CD1c-positive myeloid dendritic cell (primary cell): ENCODE data around the gene ADAM17.
A peak's percentile ranks its signal among the peaks of the same experiment; 100 is the strongest.

Experiments used
- DNase-seq: peaks from one replicate; pipeline ENCODE4 v3.0.0-alpha.2; 2016; ENCODE audit errors: extremely low spot score

ADAM17 gene

DNA sequence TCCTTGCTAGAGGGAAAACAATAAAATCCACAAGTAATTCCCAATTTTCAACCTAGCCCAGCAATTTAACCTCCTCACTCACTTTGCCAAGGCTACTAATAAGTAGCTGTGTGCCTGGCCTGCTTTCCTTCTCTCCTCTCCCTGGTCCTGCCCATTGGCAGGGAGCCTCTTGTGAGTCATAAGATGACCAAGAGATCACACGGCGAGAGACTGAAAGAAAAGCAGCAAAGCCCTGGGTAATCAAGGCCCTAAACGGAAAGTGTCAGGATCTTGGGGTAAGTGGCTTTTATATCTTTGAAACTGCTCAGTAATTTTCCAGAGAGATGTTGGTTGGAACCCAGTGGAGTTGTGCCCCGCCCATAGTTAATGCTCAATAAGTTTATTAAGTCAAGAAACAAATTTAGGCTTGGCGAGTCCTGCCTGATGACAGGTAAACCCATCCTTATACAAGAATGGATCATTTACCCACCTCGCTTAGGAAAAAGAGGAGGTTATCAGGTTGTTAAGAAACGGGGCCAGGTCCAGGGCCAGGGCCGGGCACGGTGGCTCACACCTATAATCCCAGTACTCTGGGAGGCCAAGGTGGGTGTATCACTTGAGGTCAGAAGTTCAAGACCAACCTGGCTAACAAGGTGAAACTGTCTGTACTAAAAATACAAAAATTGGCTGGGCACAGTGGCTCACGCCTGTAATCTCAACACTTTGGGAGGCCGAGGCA lies 10.0 kb upstream of the ADAM17 start:
- no peak for DNase-seq

DNA sequence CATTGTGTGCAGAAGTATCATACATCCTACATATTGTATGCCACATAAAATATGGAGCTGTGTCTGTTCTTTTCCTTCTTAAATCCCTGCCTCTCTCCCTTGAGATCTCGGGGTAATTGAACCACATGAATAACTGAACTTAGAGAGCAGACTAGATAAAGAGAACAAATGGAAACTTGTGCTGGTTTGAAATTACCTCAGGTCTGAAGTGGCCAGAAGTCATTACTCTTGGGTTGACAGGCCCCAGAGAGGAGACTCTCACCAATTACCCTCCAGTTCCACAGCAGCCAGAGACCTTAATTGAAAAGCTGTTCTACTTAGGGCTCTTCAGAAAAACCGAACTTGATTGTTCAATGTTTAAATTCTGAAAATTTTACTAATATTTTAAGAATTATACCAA lies 5.0 kb upstream of the ADAM17 start:
- no peak for DNase-seq

DNA sequence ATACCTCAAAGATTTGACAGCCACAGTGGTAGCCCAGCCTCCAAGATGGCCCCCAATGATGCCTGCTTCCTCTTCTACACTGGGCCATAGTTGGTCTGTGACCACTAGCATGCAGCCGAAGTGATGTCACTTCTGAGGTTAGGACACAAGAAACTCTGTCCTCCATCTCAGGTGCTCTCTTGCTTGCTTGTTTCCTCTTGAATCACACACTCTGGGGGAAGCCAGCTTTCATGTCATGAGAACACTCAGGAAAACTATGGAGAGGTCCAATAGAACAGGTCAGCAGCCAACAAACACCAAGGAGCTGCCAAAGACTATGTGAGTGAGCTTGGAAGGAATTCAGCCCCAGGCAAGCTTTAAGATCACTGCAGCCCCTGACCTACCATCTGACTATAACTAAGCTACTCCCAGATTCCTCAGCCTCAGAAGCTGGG lies 3.3 kb upstream of the ADAM17 start:
- peak; percentile 45 for DNase-seq

GRCh38 chr2:9556121-9556743 lies 602 bp upstream of the ADAM17 start:
- no peak for DNase-seq

- DNase-seq: peak; percentile 90
These were observed 721 bp downstream of the ADAM17 start for GRCh38 chr2:9554921-9555296.

- peak; percentile 96 for DNase-seq
These were observed 3.1 kb downstream of the ADAM17 start for GRCh38 chr2:9552219-9553178.

- DNase-seq: peak; percentile 75
These were observed 4.7 kb downstream of the ADAM17 start for GRCh38 chr2:9550859-9551391.

DNA sequence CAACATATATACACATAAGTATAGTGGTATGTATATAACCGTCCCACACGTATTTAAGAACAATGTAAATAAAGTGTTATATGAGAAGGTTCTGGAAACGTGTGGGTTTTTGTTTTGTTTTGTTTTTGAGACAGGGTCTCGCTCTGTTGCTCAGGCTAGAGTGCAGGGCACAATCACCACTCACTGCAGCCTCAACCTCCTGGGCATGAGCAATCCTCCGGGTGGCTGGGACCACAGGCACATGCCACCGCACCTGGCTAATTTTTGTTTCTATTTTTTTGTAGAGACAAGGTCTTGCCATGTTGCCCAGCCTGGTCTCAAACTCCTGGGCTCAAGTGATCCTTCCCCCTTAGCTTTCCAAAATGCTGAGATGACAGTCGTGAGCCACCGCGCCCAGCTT lies 6.2 kb downstream of the ADAM17 start:
- no peak for DNase-seq

GRCh38 chr2:9548506-9548905 lies 7.1 kb downstream of the ADAM17 start:
- DNase-seq: peak; percentile 81

DNA sequence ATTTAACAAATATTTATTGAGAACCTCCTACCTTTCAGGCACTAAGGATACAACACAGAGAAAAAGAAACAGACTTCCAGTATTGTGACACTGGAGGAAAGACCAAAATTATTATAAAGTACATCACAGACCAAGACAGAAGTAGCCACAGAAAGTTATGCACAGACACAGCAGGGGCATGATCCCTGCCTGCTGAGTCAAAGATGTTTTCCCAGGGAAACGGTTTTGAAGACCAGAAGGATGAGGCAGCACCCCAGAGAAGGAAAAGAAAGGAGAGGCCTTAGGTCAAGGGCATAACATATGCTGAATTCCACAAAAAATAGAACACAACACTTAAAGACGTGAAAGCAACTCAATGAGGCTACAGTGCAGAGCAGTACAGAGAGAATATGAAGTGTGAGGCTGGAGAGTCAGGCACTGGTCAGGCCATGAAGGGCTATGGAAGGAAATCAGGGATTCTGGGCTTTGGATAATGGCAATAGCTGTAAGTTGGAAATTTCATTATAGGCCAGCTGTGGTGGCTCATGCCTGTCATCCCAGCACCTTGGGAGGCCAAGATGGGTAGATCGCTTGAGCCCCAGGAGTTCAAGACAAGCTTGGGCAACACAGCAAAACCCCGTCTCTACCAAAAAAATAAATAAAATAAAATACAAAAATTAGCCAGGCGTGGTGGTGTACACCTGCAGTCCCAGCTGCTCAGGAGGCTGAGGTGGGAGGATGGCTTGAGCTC lies 8.2 kb downstream of the ADAM17 start:
- no peak for DNase-seq

- DNase-seq: no peak
These were observed 10.1 kb downstream of the ADAM17 start for GRCh38 chr2:9545502-9545901.

- DNase-seq: peak; percentile 47
These were observed 12.1 kb downstream of the ADAM17 start for GRCh38 chr2:9543557-9543956.

- DNase-seq: peak; percentile 66
These were observed 16.1 kb downstream of the ADAM17 start for GRCh38 chr2:9539531-9539930.

DNA sequence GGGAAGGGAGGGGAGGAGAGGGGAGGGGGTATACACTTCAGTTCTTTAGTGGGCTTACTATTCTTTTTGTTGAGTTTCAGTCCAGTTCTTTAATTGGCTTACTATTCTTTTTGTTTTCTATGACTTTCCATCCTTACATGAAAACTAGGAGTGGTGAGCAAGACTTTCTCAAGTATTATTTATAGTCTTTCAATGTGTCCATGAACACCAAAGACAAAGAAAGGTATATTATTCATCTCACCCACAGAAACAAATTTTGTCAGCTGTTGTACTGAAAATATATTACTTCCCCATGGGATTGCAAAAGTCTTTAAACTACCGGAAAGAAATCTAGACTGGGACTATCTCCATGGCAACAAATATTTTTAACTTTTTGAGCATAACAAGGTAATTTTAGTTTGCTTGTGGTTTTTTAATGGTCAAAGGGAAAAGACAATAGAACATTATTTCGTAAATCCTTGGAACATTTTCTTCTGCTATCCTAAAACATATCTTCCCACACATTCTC lies 17.6 kb downstream of the ADAM17 start:
- peak; percentile 97 for DNase-seq

DNA sequence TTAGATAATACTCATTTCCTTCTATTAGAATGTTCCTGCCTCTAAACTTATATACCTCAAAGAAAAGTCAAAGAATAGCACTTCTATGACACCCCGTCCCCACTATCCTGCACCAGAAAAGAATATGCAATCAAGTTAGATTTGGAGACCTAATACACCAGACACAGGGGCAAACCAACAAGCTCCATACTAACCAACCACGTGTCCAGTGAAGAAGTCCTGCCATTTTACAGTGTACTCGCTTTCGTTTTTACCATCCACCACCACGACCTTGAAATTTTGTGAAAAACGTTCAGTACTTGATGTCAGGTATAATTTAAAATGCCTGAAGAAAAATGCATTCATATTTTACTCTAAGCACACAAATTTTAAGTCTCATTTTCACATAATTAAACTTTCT lies 19.1 kb downstream of the ADAM17 start:
- no peak for DNase-seq

DNA sequence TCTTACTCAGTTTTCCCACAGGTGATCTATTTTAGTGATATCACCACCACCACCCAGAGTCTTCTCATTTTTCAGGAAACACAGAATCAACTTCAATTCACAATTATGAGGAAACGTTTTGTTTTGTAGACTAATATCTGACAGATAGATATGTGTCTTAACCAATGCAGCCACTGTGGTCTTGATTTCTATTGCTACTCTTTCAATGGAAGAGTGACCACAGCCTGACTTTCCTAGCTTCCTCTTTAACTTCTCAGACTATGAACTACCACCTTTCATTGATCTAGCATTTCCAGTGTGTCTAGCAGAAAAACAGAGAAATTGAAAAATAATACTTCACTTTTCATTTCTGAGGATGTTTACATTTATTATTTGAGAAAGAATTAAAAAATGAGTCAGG lies 20.5 kb downstream of the ADAM17 start:
- peak; percentile 55 for DNase-seq

- no peak for DNase-seq
These were observed 22.0 kb downstream of the ADAM17 start for GRCh38 chr2:9533663-9534062.

DNA sequence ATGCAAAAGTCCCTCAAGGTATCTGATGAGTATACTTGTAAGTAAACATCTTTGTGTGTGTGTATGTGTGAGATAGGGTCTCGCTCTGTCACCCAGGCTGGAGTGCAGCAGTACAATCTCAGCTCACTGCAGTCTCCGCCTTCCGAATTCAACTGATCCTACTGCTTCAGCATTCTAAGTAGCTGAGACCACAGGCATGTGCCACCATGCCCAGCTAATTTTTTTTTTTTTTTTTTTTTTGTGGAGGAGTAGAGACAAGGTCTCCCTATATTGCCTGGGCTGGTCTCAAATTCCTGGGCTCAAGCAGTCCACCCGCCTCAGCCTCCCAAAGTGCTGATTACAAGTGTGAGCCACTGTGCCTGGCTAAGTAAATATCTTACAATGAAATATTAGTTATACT lies 23.2 kb downstream of the ADAM17 start:
- DNase-seq: no peak

DNA sequence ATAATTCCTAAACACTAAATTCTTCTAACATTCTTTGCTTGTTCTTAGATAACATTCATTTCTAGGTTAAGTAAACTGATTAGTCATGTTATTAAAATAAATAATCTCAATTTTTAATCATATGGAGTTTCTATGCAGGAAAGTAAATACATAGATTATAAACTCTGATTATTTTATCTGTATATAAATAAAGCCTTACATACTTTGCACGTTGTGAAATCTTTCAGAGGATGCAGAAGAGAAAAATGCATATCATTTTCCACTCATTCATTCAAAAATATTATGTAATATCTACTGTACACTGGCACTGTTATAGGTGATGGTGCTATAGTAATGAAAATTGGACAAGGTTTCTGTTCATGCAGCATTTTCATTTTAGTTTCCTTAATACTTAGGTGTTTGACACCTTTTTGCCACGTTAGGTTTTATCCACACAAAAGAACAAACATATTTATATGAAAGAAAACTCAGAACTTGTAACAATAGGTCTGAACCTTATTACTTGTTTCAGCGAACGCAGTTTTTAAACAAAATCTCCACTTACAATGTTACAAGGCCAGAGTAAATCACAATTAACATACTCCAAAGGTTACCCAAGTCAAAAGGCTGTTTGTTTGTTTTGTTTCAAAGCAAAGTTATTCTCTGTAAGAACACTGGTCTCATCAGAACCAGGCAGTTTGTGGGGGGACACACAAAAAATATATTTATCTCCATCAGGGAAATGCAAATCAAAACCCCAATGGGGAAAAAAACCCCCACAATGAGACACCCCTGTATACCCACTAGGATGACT lies 27.4 kb downstream of the ADAM17 start:
- DNase-seq: no peak

- DNase-seq: no peak
These were observed 30.4 kb downstream of the ADAM17 start for GRCh38 chr2:9525266-9525665.

DNA sequence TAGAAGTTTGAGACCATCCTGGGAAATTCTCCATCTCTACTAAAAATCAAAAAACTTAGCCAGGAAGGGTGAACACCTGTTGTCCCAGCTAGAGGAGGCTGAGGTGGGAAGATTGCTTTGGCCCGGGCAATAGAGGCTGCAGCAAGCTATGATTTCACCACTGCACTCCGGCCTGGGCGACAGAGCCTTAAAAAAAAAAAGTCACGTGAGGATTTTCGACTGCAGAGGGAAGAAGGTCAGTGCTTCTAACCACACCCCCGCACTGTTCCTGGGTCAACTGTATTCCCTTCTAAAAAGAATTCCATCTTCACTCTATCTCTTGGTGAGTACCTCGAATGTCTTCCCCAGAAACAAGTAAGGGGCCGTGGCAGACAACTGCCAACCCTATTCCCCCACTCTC lies 31.3 kb downstream of the ADAM17 start:
- no peak for DNase-seq
